KOPT-K1 (cell line): ENCODE measurements around the gene GALK1.
"Not testable (repeated sequence)": the region's sequence is repeated elsewhere in the genome, so short reads cannot be mapped to it uniquely, and the experiment has no call there.

Source experiments
- H3K27ac ChIP-seq: fragments of 200-600 bp; sonication (generic); 2 replicates; pipeline ENCODE4 v1.5.1; 2016; ENCODE audit warnings: antibody characterized with exemption, mild to moderate bottlenecking, low read depth, low read length; ENCODE audit not compliant: poor library complexity, severe bottlenecking
- H3K36me3 ChIP-seq: fragments of 200-600 bp; sonication (generic); 2 replicates; pipeline ENCODE4 v1.5.1; 2017; ENCODE audit warnings: antibody characterized with exemption, mild to moderate bottlenecking, low read length, moderate library complexity; ENCODE audit not compliant: insufficient read depth
- H3K9me3 ChIP-seq: fragments of 200-600 bp; sonication (generic); 2 replicates; pipeline ENCODE4 v1.5.1; 2017; ENCODE audit warnings: antibody characterized with exemption, low read length, mild to moderate bottlenecking; ENCODE audit not compliant: insufficient read depth, poor library complexity, severe bottlenecking

GALK1 gene

DNA sequence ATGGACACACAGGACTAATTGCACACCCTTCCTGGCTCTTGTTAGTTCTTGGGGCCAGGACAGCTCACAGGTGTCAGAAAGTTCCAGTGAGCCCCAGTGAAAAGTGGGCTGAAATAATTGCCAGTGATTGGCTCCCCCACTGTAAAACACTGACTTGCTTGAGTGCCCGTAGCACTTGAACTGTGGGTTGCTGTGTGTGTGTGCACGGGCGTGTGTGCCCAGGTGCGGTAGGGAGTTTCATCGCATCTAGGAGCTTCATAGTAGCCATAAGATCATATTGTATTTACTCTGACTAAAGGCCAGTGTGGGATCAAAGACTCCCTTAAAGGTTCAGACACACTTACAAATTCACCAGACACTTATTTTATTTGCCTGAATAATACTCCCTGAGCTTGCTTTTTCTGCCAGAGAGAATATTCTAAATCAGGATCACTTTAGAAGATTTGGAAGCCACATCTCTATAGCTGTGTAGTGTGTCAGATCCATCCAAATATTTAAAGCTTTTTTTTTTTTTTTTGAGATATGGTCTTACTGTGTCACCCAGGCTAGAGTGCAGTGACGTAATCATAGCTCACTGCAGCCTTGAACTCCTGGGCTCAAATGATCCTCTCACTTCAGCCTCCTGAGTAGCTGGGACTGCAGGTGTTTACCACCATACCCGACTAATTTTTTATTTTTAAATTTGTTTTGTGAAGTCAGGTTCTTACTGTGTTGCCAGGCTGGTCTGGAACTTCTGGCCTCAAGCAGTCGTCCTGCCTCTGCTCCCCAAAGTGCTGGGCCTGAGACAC, 31.0 kb upstream of the GALK1 start:
- Histone ChIP-seq H3K36me3 (peaks cover 96% of the 10 kb centered on the region), H3K9me3 (no peaks in the 10 kb centered on the region), H3K27ac (no peak overlapping the region)

GRCh38 chr17:75793460-75793859, 28.5 kb upstream of the GALK1 start:
- Histone ChIP-seq H3K9me3 (no peaks in the 10 kb centered on the region), H3K36me3 (peaks cover 80% of the 10 kb centered on the region), H3K27ac (no peak overlapping the region)

- H3K27ac ChIP-seq, result no peak overlapping the region
- no peaks in the 10 kb centered on the region for H3K9me3 ChIP-seq
- peaks cover 58% of the 10 kb centered on the region for H3K36me3 ChIP-seq
These were observed 26.3 kb upstream of the GALK1 start for GRCh38 chr17:75791254-75791653.

- no peaks in the 10 kb centered on the region for H3K9me3 ChIP-seq
- H3K36me3 ChIP-seq, result peaks cover 3% of the 10 kb centered on the region
- peak overlapping the region; percentile 98 for H3K27ac ChIP-seq
These were observed 20.3 kb upstream of the GALK1 start for GRCh38 chr17:75785016-75785890.

DNA sequence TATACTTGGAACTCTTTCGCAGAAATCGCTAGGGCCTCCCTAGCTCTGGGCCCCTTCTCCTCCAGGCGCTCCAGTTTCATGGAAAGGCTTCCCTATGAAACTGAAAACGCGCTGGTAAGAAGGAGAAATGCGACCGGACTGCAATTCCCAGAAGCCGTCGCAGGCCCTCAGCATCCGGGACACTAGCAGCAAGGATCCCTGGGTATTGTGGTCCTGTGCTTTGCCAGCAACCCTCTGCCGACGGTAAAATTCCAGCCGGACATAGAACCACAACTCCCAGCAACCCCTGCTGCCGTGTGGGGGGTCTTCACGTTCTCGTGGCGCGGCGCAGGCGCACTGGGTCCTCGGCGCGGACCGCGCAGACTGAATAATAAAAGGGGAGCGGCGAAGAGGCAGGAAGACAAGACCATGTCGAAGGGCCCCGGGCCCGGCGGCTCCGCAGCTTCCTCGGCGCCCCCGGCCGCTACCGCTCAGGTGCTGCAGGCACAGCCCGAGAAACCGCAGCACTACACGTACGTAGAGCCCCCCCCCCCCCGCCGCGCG, 19.6 kb upstream of the GALK1 start, which contains the start of gene UNK:
TSS of gene UNK (plus strand) at position 334 of the 543 bp plus-strand sequence. CDS start at position 409, 75 bp downstream.
- Histone ChIP-seq H3K27ac (peak within 1 kb of the TSS; percentile 98), H3K36me3 (no peaks in the 10 kb centered on the region; the same call in 1 of the 2 replicates), H3K9me3 (no peaks in the 10 kb centered on the region)

DNA sequence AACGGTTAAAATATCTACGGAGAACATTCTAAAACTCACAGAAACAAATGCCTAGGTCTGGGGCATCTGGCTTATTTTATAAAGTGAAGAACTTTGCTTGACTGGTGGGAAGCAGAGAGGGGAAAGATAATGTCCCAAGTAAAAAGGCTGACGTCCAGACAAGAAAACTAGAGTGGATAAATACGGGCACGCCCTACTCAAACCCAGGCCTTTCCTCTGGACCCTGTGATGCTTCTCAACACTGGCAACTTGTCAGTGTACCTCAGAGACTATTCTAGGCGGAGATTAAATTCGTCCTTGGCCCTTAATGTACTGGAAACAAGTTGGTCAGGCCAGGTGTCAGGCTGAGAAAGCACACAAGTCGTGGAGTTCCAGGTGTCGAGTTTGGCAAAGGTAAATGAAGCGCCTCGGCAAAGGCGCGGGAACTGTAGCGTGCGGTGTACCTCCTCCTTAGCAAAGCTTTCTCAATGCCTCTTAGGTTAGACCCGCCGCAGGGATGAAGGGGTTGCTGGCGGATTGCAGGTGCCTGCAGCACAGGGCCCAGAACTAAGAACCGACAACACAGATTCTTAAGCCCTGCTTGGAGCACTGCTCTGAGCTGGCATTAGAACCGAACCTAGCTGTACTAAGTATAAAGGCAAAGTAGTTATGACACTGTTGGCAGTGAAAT, 18.9 kb upstream of the GALK1 start:
- H3K9me3 ChIP-seq, result no peaks in the 10 kb centered on the region
- peak overlapping the region; percentile 98 for H3K27ac ChIP-seq
- peaks cover 6% of the 10 kb centered on the region for H3K36me3 ChIP-seq

DNA sequence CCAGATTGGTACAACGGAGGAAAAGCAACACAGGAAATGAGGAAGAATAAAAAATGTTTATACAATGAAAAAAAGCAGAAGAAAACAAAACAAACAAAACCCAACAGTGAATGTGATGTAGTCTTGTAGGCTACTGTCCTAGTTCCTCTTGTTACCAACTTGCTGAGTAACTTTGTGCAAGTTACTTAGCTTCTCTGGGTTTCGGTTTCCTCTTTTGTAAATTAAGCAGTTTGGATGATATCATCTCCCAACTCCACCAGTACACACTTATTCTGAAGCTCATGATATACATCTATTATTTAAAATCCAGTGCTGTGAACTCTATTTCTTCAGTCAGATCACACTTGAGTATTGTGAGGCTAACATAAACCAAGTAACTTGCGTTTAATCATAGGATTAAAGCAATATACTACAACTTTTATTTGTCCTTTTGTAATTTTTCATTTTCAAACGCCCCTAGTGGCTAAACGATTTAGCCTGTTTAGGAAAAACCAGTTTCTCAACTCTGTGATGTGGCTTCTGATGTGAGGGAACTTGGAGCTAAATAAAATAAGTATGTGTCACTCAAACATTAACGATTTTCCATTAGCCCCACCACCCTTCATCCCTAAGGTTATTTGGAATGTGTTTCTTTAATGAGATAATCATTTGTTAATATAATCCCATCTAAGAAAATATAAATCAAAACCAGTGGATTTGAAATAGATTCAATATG, 18.2 kb upstream of the GALK1 start:
- Histone ChIP-seq H3K9me3 (no peaks in the 10 kb centered on the region), H3K36me3 (peaks cover 13% of the 10 kb centered on the region), H3K27ac (peak overlapping the region; percentile 98)

GRCh38 chr17:75779987-75780889, 15.2 kb upstream of the GALK1 start:
- H3K36me3 ChIP-seq, result peaks cover 43% of the 10 kb centered on the region

DNA sequence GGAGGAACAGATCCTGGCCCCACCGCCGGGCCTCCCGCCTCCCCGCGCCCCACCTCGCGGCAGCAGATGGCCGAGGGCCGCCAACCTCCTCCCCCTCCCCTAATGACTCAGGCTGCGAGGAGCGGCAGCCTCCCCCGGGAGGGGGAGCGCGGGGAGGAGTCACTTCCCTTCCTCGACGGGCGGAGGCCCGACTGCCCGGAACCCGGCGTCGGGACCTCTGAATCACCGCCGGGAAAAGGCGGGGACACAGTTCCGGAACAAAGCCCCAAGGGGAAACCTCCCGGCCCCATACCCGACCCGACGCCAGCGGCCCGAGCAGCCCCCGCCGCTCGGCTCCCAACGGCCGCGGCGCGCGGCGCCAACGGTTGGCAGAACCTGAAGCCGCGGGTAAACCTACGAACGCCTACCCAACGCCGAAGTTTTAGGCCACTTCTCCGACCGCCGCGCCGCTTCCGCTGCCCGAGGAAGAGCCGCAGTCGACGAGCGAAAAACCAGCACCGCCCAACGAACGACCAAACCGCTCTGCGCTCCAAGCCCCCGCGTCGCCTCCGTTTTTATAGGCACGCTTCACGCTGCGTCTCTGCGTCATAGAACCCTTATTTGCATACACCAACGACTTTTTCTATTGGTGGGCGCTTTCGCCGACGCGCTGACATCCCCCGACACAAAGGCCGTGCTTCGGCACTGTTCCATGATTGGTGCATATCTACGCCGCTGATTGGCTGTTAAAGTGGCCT, 14.4 kb upstream of the GALK1 start:
- H3K27ac ChIP-seq, result peak overlapping the region; percentile 92
- no peaks in the 10 kb centered on the region for H3K9me3 ChIP-seq
- H3K36me3 ChIP-seq, result peaks cover 51% of the 10 kb centered on the region

More at GRCh38 chr17:75779987-75780889, 15.2 kb upstream of the GALK1 start:
- Histone ChIP-seq H3K9me3 (no peaks in the 10 kb centered on the region), H3K27ac (peak overlapping the region; percentile 51)

DNA sequence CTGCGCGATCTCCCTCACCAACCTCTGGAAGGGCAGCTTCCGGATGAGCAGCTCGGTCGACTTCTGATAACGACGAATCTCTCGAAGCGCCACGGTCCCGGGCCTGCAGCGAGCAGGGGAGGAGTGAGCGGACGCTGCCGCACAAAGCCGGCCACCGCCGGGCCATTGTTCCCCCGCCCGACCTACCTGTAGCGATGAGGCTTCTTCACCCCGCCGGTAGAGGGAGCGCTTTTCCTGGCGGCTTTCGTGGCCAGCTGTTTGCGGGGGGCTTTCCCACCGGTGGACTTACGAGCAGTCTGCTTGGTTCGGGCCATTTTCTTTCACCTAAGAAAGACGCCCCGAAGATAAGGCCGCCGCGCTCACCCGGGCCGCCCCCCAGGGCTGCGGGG, 13.9 kb upstream of the GALK1 start:
- Histone ChIP-seq H3K9me3 (no peaks in the 10 kb centered on the region), H3K36me3 (peaks cover 54% of the 10 kb centered on the region), H3K27ac (peak overlapping the region; percentile 92)

DNA sequence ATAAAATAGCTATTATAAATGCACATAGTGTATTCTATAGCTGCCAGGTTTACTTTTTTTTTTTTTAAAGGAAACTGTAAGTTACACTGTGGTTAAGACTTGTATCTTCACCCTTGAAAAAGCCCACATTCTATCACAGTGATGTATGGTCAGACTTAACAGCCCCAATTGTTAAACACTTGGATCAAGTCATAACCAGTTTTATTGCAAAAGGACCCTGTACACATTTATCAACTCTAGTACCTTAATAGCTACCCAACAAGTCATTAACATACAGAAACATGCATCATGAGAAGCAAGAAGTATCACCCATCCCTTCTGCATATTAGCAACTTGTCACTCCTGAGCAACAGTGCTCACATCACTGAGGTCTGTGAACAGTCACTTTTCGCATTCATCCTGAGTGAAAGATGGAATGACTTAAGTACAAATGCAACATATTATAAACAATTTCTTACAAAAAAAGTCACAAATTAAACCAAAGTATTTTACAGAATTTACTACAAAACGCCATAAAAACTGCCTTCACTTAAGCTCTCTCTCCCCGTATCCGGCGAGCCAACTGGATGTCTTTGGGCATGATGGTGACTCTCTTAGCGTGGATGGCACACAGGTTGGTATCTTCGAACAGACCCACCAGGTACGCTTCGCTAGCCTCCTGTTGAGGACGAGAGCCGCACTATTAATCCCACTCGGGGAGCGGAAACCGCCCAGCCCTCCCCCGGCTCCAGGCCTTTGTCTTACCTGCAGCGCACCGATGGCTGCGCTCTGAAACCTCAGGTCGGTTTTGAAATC, 13.3 kb upstream of the GALK1 start:
- H3K36me3 ChIP-seq, result peaks cover 54% of the 10 kb centered on the region
- not testable (repeated sequence) for H3K9me3 ChIP-seq
- H3K27ac ChIP-seq, result peak overlapping the region; percentile 92

DNA sequence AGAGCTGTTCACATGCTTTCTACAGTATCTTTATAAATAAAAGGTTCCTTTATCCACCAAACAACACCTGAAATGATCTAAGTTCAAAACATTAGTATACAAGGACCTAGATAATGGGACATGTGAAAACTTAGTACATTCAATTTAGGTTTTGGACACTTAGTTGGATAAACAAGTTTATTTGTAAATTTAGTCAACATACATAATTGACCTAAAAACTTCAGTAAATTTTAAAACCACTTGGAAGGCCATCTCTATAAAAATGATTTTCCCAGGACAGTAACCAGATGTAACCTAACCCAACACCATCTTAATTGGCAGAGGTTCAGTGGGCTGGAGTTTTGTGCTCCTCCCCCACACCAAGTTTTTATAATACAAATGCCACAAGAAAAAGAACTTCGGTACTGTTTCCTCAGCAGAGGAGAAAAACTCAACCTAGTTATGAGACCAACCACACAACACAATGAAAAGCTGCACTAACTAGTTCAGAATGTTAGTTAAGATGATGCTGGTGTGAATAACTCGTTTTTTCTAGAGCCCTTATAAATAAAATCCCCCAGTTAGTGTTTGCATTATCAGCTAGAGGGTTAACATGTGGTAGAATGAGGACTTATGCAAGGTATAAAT, 12.4 kb upstream of the GALK1 start:
- H3K27ac ChIP-seq, result peak overlapping the region; percentile 32
- no peaks in the 10 kb centered on the region for H3K9me3 ChIP-seq
- H3K36me3 ChIP-seq, result peaks cover 54% of the 10 kb centered on the region
